Prostate gland (tissue), 2 donors: ENCODE data around the gene MED6.

Source experiments
- CTCF ChIP-seq, 4 experiments: fragments of 200-600 bp in 2 of 4; fragments of 450-650 bp in 2 of 4; sonication (generic) in 2 of 4; IDR thresholded peaks; 1 replicate in 3 of 4; 2 replicates in 1 of 4; pipeline ENCODE4 v1.5.1; 2016 to 2019; ENCODE audit warnings: antibody characterized with exemption in 4 of 4, mild to moderate bottlenecking in 2 of 4, moderate library complexity in 2 of 4
- POLR2A ChIP-seq: fragments of 450-650 bp; IDR thresholded peaks from one replicate; pipeline ENCODE4 v1.6.1; 2016; ENCODE audit warnings: antibody characterized with exemption, mild to moderate bottlenecking
- POLR2AphosphoS5 ChIP-seq: sonication (generic); formaldehyde crosslinking; IDR thresholded peaks from one replicate; pipeline ENCODE4 v1.6.1; 2017; ENCODE audit warnings: antibody characterized with exemption

GRCh38 chr14:70648346-70648745, 47.9 kb upstream of the MED6 start:
- TF ChIP-seq CTCF (IDR thresholded peaks at IDR 0.05): no peak
- TF ChIP-seq POLR2AphosphoS5: no peak
- no peak for TF ChIP-seq POLR2A
